D721Med (cell line): ENCODE data around the gene RHBDF2.

Experiments used
- DNase-seq: peaks from one replicate; pipeline ENCODE4 v3.0.0; 2011; ENCODE audit warnings: low spot score; ENCODE audit not compliant: insufficient read length
- FAIRE-seq: peaks from 2 replicates; lab custom pipeline; 2011; peaks lifted over from hg19 to GRCh38; lab: Jason Lieb, UNC
- CTCF ChIP-seq: IDR thresholded peaks from 2 replicates; pipeline ENCODE4 v1.5.1; 2012; ENCODE audit warnings: mild to moderate bottlenecking, control low read depth; ENCODE audit not compliant: insufficient read depth; ENCODE audit errors: missing control alignments

The RHBDF2 gene

GRCh38 chr17:76546556-76547182, 45.4 kb upstream of the RHBDF2 start:
- no peak for TF ChIP-seq CTCF
- DNase-seq (no peak), FAIRE-seq (no peak)

- TF ChIP-seq CTCF: no peak
Measured at GRCh38 chr17:76545918-76546555, 44.8 kb upstream of the RHBDF2 start.

GRCh38 chr17:76544546-76545365, 43.5 kb upstream of the RHBDF2 start:
- TF ChIP-seq CTCF: no peak
- DNase-seq (peak; percentile 15), FAIRE-seq (no peak)

More at GRCh38 chr17:76545918-76546555, 44.8 kb upstream of the RHBDF2 start:
- no peak for DNase-seq
- FAIRE-seq: no peak

- peak; percentile 16 for DNase-seq
- no peak for FAIRE-seq
- TF ChIP-seq CTCF: no peak
Measured at GRCh38 chr17:76543826-76544545, 42.8 kb upstream of the RHBDF2 start.

- TF ChIP-seq CTCF: no peak
- DNase-seq (peak; percentile 5), FAIRE-seq (no peak)
Measured at GRCh38 chr17:76543482-76543825, 42.2 kb upstream of the RHBDF2 start.

GRCh38 chr17:76542984-76543383, 41.8 kb upstream of the RHBDF2 start:
- no peak for FAIRE-seq
- peak; percentile 5 for DNase-seq
- no peak for TF ChIP-seq CTCF
